GM18519 (cell line): ENCODE measurements around the gene TNNI2.
"Not testable (repeated sequence)": the region's sequence is repeated elsewhere in the genome, so short reads cannot be mapped to it uniquely, and the experiment has no call there.

ENCODE experiments used
- ATAC-seq: cut with Tn5 transposase; IDR thresholded peaks from one replicate; pipeline ENCODE4 v1.9.1; 2021; ENCODE audit warnings: mild to moderate bottlenecking, moderate library complexity; ENCODE audit not compliant: unreplicated experiment, low FRiP score

Gene TNNI2

DNA sequence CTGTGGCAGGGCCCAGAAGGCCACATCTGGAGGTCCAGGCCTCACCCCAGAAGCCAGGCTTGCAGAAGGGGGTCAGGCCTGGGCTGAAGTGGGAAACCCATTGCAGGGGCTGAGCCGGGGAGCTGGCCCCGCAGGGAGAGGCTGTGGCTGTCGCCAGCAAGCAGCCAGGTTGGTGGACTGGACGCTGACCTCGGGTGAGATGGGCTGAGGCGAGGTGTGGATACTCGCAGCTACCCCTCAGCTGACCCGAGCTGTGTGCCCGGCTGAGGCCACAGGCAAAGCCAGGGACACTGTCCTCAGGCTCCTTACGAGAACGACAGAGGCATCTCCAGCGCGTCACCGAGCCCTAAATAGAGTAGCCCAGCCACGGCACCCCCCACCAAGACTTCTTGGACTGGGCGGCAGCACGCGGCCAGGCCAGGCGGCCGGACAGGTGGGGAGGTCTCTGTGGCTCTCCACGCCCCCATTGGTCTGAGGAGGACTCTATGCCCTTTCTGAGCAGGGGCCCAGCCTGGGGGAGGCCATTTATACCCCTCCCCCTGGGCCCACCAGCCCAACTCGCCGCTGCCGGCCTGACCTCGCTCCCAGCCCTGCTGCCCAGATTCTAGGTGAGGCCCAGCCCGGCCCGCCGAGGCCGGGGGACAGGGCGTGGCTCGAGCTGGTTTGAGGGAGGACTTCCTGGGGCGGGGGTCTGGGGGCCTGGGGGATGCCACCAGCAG lies at the start of gene TNNI2:
TNNI2 (plus strand) TSS at position 556 of the 719 bp plus-strand sequence. CDS start 716 bp downstream, outside the sequence.
- ATAC-seq = no peak

DNA sequence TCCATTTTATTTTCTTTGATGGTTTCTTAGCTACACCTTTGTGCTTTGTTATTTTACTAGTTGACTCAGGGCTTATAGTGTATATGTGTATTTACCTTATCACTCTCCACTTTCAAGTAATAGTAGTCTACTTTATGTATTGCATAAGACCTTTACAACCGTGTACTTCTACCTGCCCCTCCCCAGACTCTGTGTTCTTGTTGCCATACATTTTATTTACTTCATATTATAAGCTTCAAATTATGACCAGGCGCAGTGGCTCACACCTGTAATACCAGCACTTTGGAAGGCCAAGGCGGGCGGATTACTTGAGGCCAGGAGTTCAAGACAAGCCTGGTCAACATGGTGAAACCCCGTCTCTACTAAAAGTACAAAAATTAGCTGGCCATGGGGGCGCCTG lies 46.9 kb upstream of the TNNI2 start:
- ATAC-seq = no peak

DNA sequence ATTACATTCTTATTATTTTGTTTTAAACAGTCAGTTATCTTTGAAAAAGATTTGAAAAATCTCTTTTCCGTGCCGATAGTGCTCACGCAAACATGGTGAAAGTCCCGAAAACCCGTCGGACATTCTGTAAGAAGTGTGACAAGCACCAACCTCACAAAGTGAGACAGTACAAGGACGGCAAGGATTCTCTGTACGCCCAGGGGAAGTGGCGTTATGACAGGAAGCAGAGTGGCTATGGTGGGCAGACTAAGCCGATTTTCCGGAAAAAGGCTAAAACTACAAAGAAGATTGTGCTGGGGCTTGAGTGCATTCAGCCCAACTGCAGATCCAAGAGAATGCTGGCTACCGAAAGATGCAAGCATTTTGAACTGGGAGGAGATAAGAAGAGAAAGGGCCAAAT lies 46.3 kb upstream of the TNNI2 start:
- no peak for ATAC-seq

DNA sequence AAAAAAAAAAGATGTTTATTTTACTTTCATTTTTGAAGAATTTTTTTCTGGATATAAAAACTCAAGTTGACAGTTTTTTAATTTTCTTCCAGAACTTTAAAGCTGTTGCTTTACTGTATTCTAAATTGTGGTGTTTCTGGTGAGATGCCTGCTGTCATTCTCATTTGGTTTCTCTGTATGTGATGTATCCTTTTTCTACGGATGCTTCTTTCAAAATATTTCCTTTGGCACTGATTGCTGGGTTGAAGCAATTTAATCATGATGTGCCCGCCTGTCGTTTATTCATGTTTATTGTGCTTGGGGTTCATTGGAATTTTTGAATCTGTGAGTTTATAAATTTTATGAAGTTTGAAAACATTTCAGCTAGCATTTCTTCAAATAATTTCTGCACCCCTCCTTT lies 45.7 kb upstream of the TNNI2 start:
- ATAC-seq = no peak

DNA sequence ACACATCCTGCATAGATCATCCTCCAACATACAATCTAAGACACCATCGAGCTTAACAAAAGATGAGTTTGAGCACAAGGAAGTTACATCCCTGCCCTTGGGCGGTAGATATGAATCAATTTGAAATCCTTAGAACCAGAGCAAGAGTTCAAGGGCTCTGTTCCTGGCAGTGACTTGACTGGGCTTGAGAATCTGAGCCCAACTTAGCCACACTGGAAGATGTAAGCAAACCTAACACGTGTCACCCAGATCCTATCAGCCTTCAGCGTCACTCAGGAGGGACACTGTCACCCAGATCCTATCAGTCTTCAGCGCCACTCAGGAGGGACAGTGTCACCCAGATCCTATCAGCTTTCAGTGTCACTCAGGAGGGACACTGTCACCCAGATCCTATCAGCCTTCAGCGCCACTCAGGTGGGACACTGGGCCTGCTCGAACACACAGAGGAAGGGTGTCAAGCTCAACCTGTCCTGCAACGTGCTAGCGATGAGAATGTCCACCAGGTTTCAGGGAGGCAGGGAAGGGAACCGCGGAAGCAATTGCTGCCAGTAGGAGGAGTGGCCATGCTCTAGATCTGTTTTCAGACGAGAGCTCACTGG lies 42.3 kb upstream of the TNNI2 start:
- no peak for ATAC-seq

DNA sequence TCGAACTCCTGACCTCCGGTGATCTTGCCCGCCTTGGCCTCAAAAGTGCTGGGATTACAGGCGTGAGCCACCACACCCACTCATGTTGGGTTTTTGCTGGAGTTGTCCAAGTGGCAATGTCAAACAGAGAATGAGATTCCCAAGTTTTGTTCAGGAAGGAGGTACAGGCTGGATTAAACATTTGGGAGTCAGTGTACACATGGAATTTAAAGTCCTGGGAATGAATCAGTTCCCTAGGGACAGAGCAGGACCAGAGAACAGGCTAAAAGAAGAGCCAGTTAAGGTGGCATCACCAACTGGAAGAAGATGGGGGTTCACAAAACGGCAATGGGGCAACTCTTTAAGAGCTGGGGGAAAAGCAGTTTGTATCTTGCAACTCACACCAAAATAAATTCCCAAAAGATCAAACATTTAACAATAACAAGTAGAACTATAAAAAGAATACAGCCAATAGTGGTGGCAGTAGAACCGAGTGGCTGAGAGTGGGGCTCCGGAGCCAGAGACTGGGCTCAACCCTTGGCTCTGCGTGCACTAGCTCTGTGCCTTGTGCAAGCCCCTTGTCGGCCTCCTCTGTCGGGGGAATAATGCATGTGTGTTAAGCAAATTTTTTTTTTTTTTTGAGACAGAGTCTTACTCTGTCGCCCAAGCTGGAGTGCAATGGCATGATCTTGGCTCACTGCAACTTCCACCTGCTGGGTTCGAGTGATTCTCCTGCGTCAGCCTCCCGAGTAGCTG lies 41.2 kb upstream of the TNNI2 start:
- no peak for ATAC-seq

DNA sequence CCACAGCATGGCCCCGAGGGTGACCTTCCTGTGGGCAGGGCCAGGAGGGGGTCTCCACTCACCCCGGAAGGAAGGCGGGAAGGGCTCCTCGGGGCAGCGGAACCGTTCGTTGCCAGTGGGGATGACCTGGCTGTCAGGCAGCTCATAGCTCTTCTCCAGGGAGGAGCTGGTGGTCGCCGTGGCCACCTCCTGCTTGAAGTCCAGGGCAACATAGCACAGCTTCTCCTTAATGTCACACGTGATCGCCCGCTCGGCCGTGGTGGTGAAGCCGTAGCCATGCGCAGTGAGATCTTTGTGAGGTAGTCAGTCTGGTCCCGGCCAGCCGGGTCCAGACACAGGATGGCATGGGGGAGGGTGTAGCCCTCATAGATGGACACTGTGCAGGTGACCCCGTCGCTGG lies 35.5 kb upstream of the TNNI2 start:
- no peak for ATAC-seq

DNA sequence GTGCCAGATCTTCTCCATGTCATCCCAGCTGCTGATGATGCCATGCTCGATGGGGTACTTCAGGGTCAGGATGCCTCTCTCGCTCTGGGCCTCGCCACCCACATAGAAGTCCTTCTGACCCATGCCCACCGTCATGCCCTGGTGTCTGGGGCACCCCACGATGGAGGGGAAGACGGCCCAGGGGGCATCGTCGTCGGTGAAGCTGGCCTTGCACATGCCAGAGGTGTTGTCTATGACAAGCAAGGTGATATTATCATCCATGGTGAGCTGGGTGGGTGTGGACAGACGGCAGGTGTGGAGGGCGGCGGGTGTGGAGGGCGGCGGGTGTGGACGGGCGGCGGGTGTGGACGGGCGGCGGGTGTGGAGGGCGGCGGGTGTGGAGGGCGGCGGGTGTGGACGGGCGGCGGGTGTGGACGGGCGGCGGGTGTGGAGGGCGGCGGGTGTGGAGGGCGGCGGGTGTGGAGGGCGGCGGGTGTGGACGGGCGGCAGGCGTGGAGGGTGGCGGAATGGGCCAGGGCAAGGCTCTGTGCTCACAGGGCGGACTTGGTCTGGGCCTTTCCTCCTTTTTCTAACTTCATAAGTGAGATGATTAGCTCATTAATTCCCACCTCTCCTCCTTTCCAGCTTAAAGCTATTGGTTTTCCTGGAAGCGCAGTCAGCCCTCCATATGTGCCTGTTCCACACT lies 34.8 kb upstream of the TNNI2 start:
- not testable (repeated sequence) for ATAC-seq

DNA sequence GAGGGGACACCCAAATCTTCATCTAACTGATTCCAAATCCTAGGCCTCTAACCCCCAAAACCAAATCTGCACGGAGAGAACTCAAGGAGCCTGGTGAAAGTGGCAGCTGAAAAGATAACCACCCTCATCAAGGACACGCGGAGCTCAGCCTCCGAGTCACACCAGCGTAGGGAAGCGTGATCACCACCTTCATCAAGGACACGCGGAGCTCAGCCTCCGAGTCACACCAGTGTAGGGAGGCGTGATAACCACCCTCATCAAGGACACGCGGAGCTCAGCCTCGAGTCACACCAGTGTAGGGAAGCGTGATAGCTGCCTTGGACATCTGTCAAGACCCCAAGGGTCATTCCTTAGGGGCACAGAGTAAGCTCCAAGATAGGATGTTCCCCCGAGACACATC lies 33.3 kb upstream of the TNNI2 start:
- no peak for ATAC-seq

DNA sequence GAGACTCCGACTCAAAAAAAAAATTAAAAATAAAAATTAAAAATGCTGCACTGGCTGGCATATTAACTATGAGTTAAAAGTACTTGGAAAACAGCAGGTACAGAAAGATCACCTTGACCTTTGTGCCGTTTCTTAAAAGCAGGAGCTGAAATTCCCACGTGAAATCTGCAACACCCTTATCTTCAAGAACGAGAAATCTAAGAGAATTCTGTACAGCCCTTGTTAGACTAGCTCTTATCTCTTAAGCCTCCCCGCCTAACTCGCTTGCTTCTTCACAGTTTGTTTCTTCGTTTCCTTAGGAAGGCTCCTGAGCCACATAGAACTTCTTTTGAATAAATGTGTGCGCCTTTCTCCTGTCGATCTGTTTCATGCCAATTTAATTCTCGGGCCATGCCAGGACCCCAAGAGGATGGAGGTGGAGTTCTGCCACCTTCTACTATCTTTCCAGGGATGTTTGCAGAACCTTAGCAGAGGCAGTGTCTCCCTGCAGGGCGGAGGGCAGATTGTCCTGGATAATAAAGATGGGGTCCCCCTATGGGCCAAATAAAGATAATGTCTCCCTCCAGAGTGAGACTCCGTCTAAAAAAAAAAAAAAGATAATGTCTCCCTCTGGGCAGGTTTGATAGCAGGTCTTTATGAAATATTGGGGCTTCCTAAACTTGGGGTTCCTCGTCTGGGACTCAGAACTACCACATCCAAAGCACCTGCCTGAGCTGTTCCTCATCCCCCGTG lies 31.4 kb upstream of the TNNI2 start:
- no peak for ATAC-seq

DNA sequence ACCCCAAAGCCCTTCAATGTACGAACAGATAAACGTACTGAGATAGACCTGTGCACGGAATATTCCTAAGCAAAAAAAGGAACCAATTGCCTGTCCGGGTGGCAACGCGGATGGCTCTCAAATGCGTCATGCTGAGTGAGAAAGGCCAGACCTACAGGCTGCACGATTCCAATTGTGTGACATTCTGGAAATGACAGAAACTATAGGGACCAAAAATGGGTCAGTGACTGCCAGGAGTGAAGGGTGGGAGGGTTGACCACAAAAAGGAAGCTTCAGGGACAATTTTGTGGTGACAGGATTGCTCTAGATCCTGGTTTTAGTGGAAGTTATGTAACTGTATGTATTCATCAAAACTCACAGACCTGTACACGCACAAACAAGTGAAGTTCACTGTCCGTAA lies 28.0 kb upstream of the TNNI2 start:
- no peak for ATAC-seq

DNA sequence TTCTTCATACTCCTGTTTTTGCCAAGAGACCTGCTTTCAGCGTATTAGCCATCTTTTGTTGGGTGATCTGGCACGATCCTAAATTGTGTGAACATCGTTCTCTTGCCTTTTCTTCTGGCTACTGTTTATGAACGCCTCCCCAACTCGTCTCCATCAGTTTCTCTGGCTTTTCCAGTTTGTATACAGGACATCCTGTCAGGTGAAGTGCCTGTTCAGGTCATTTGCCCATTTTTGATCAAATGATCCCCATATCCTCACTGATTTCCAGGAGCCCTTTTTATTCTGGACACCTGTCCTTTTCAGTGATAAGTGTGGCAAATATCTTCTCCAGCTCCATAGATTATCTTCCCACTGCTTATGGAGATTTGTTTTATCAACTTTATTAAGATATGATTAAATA lies 26.5 kb upstream of the TNNI2 start:
- no peak for ATAC-seq

DNA sequence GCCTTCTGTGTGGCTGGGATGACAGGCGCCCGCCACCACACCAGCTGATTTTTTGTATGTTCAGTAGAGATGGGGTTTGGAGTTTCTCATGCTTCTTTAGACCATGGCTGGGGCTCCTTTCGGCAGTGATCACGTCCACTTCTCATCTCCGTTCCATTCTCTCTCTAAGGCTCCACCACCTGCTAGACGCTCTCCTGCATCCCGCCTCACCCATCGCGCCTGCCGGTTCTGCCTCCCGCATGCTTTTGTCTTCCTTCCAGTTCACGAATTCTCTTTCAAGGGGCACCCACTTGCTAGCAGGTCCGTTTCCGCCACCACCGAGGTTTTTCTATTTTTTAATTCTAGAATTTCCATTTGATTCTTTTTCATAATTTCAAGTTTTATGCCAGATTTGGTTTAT lies 26.0 kb upstream of the TNNI2 start:
- ATAC-seq = no peak

DNA sequence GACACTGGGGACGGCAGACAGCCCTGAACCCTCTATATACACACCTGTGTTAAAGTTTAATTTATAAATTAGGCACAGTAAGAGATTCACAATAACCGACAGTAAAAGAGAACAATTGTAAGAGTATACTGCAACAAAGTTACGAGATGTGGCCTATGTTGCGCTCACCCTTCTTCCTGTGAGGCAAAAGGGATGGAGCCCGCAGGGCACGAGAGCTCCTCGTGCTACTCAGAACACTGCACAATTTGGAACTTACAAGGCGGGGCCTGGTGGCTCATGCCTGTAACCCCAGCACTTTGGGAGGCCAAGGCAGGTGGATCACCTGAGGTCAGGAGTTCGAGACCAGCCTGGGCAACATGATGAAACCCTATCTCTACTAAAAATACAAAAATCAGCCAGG lies 25.4 kb upstream of the TNNI2 start:
- not testable (repeated sequence) for ATAC-seq

DNA sequence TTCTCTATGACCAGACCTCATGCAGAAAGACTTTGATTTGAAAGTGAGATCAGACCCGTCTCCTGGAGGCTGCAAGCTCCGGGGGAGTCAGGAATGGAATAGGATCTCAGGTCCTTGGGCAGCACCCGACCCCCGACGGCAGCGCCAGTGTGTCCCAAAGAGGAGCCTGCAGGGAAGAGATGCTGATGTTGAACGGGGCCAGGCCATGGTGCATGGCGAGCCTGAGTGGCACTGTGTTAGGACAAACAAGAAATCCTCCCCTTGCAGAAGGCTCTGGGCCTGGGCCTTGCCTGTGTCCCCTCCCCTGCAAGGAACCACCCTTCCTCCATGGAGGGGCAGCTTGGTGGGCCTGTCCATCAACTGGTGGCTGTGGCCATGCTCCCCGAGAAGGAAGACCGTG lies 24.1 kb upstream of the TNNI2 start:
- no peak for ATAC-seq

DNA sequence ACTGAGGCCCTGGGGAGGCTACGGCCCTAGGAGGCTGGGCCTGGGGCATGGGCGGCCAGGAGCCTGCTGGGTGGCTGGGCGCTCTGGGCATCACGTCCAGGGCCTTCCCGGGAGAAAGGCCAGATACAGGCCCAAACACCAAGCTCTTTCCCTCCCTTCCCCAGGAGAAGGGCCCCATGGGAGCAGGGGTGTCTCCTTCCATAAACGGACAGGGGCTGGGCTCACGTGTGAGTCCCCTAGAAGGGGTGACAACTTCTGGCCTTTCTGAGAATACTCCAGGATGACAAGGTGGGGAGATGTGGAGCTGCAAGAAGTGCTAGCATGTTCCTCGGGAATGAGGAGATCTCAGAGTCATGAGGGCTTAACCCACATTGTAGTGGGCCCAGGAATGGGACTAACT lies 23.5 kb upstream of the TNNI2 start:
- no peak for ATAC-seq

DNA sequence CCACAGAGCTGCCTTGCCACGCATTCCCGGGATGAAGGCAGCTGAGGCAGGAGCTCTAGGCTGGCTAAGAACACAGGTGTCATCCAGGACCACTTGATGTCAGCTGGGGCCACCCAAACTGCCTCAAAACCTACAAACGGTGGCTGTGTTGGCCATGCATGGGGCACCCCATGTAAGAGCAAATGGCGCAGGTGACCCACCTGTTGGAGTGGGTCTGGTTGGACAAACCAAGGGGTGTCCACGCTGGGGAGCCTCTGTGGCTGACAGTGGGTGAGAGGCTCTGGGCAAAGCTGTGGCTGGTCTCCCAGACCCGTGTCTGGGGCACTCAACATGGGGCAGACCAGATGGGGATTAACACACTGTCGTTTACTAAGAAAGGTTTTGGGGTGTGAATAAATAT lies 23.0 kb upstream of the TNNI2 start:
- ATAC-seq = no peak

DNA sequence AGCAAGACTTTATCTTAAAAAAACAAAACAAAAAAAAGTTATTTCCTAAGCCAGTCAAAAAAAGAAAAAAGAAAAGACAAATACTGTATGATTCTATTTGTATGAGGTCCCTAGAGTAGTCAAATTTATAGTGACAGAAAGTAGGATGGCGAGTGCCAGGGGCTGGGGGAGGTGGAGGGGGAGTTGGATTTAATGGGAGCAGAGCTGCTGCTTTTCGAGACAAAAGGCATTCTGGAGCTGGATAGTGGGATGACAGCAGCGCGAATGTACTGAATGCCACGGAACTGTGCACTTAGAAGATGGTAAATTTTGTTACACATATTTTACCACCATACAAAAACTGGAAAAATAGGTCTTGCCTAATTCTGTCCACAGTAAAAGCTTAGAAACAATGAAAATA lies 21.8 kb upstream of the TNNI2 start:
- no peak for ATAC-seq

DNA sequence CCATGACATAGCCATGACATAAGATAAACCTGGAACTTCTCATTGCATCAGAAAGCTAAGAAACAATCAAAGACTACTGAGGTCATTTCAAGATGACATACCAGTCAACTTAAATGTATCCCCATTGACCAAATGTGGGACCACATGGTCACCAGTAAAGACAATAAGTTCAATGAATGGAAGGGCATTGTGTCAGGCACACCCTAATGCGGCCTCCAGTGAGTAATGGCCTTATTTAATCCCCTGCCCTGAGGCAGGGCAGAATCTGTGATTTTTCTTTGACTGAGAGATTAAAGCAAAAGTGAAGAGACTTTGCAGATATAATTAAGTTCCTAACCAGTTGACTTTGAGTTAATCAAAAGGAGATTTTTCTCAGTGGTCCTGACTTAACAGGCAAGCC lies 21.3 kb upstream of the TNNI2 start:
- no peak for ATAC-seq

DNA sequence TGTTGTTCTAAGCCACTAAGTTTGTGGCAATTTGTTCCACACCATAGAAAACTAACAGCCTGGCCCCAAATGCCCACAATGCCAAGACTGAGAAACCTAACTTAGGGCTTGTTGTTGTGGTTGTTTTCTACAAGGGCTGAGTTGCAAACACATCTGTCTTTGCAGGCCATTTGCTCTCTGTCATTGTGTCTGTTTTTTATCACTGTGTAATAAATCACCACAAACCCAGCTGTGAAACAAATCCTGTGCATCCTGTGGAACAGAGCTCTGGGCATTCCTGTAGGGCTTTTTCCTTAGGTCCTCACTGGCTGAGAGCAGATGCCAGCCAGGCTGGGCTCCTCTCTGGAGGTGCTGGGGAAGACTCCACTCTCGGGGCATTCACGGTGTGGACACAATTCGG lies 19.7 kb upstream of the TNNI2 start:
- no peak for ATAC-seq
